Neural crest cell (in vitro differentiated cells): ENCODE data around the gene PLAU. TPM values are rescaled to one million over a fixed set of nuclear protein-coding genes. Genes with fewer than 3 reads are reported as not detected.

Experiments
- DNase-seq: peaks from one replicate; pipeline ENCODE4 v3.0.0; 2021; ENCODE audit warnings: low read depth, mixed read lengths, low spot score
- H3K27ac Mint-ChIP-seq: one replicate; pipeline ENCODE4 v1.8.0; 2021; ENCODE audit warnings: mild to moderate bottlenecking, mixed read lengths; ENCODE audit not compliant: unreplicated experiment
- H3K27me3 Mint-ChIP-seq: 2 replicates; pipeline ENCODE4 v1.8.0; 2021; ENCODE audit warnings: low read depth, mild to moderate bottlenecking, mixed read lengths
- H3K36me3 Mint-ChIP-seq: 2 replicates; pipeline ENCODE4 v1.8.0; 2021; ENCODE audit warnings: low read depth, mild to moderate bottlenecking, mixed read lengths
- H3K4me1 Mint-ChIP-seq: 2 replicates; pipeline ENCODE4 v1.8.0; 2021; ENCODE audit warnings: mixed read lengths
- H3K4me3 Mint-ChIP-seq: one replicate; pipeline ENCODE4 v1.8.0; 2021; ENCODE audit warnings: mild to moderate bottlenecking, mixed read lengths
- H3K9me3 Mint-ChIP-seq: 2 replicates; pipeline ENCODE4 v1.8.0; 2021; ENCODE audit warnings: mixed read lengths
- CTCF ChIP-seq: fragments of 200-600 bp; sonication (generic); conservative IDR thresholded peaks from 2 replicates; pipeline ENCODE4 v1.5.0; 2021; ENCODE audit warnings: antibody characterized with exemption, mild to moderate bottlenecking
- total RNA-seq: library from RNA; stranded (reverse); gene quantifications from 2 replicates; pipeline ENCODE4 v1.2.1, GENCODE V29; 2021

PLAU gene
- total RNA-seq, 1 donor from 2014 or later: 3.5 TPM

- H3K36me3 Mint-ChIP-seq: no peaks in the 10 kb centered on the region
- H3K27me3 Mint-ChIP-seq: no peaks in the 10 kb centered on the region
- H3K4me1 Mint-ChIP-seq: no peaks in the 10 kb centered on the region
- TF ChIP-seq CTCF: no peak
- no peak for DNase-seq
- no peaks in the 10 kb centered on the region for H3K9me3 Mint-ChIP-seq
- no peak overlapping the region for H3K27ac Mint-ChIP-seq
- H3K4me3 Mint-ChIP-seq: no peak overlapping the region
These were observed 12.1 kb upstream of the PLAU start for GRCh38 chr10:73898730-73899410.

- Mint-ChIP-seq H3K27ac (no peak overlapping the region), H3K4me3 (no peak overlapping the region), H3K4me1 (no peaks in the 10 kb centered on the region), H3K36me3 (no peaks in the 10 kb centered on the region), H3K9me3 (no peaks in the 10 kb centered on the region), H3K27me3 (no peaks in the 10 kb centered on the region)
- TF ChIP-seq CTCF: no peak
- DNase-seq: no peak
These were observed 11.5 kb upstream of the PLAU start for GRCh38 chr10:73899423-73899822.

- Mint-ChIP-seq H3K4me3 (no peak overlapping the region), H3K4me1 (no peaks in the 10 kb centered on the region), H3K36me3 (no peaks in the 10 kb centered on the region), H3K27ac (no peak overlapping the region), H3K9me3 (no peaks in the 10 kb centered on the region), H3K27me3 (no peaks in the 10 kb centered on the region)
- DNase-seq: no peak
- no peak for TF ChIP-seq CTCF
These were observed 10.9 kb upstream of the PLAU start for GRCh38 chr10:73900064-73900463.

- DNase-seq: no peak
- no peak for TF ChIP-seq CTCF
- Mint-ChIP-seq H3K36me3 (no peaks in the 10 kb centered on the region), H3K4me3 (no peak overlapping the region), H3K27me3 (no peaks in the 10 kb centered on the region), H3K9me3 (no peaks in the 10 kb centered on the region), H3K27ac (no peak overlapping the region), H3K4me1 (peaks cover 5% of the 10 kb centered on the region)
These were observed 9.7 kb upstream of the PLAU start for GRCh38 chr10:73901261-73901660.

- no peak overlapping the region for H3K4me3 Mint-ChIP-seq
- no peaks in the 10 kb centered on the region for H3K36me3 Mint-ChIP-seq
- DNase-seq: no peak
These were observed 8.6 kb upstream of the PLAU start for GRCh38 chr10:73902351-73902750.

More at GRCh38 chr10:73902351-73902750, 8.6 kb upstream of the PLAU start:
- TF ChIP-seq CTCF: no peak
- peaks cover 16% of the 10 kb centered on the region for H3K4me1 Mint-ChIP-seq
- no peak overlapping the region for H3K27ac Mint-ChIP-seq
- H3K27me3 Mint-ChIP-seq: no peaks in the 10 kb centered on the region
- no peaks in the 10 kb centered on the region for H3K9me3 Mint-ChIP-seq
